Testis (tissue), 3 donors: ENCODE measurements around the gene SCARB1. TPM values are rescaled to one million over a fixed set of nuclear protein-coding genes. Genes with fewer than 3 reads are reported as not detected.
"Not testable (repeated sequence)": the region's sequence is repeated elsewhere in the genome, so short reads cannot be mapped to it uniquely, and the experiment has no call there.

Experiments
- DNase-seq: peaks from one replicate; pipeline ENCODE4 v3.0.0-alpha.2; 2019
- H3K27ac ChIP-seq, 2 donors: fragments of 200-600 bp; sonication (generic); one replicate each; pipeline ENCODE4 v1.5.1; 2019
- H3K27me3 ChIP-seq: fragments of 200-600 bp; sonication (generic); one replicate; pipeline ENCODE4 v1.5.1; 2019
- H3K36me3 ChIP-seq: fragments of 200-600 bp; sonication (generic); one replicate; pipeline ENCODE4 v1.5.1; 2017; ENCODE audit warnings: low read depth; ENCODE audit errors: missing control alignments
- H3K4me1 ChIP-seq: fragments of 200-600 bp; sonication (generic); one replicate; pipeline ENCODE4 v1.5.1; 2019
- H3K4me3 ChIP-seq, 2 donors: fragments of 200-600 bp; sonication (generic); one replicate each; pipeline ENCODE4 v1.5.1; 2017 to 2019
- H3K9me3 ChIP-seq: fragments of 200-600 bp; sonication (generic); one replicate; pipeline ENCODE4 v1.5.1; 2017
- POLR2A ChIP-seq: fragments of 450-650 bp; IDR thresholded peaks from one replicate; pipeline ENCODE4 v1.6.1; 2017; ENCODE audit warnings: antibody characterized with exemption, mild to moderate bottlenecking, moderate library complexity
- WGBS, 2 donors: methylation state at CpG; one replicate each; pipeline ENCODE4 v1.1.5; 2018; 5-methylcytosine and 5-hydroxymethylcytosine counted together
- intact Hi-C: fragments of 100-400 bp; cut with DNase I; formaldehyde crosslinking; loops from one replicate; pipeline ENCODE4 v1.15.1; 2023; ENCODE audit warnings: low total_unique reads
- polyA plus RNA-seq: library from polyadenylated mRNA; stranded (reverse); fragments of 350-450 nt; fragmentation: Illumina TruSeq; extraction: RNeasy Lipid Tissue Mini Kit (QIAGEN cat#74804); gene quantifications from one replicate; pipeline ENCODE4 v1.2.3, GENCODE V29; 2014; ENCODE audit warnings: low read depth, low replicate concordance; ENCODE audit not compliant: insufficient read depth
- total RNA-seq, 2 donors: library from RNA; depleted of rRNA; stranded (reverse); fragments of >200 nt; gene quantifications; one replicate each; pipeline ENCODE4 v1.2.3, GENCODE V29; 2016
- TF ChIP-seq, protein P1 (sequence below), 3 experiments: fragments of 450-650 bp in 2 of 3; fragments of 200-600 bp in 1 of 3; sonication (generic) in 1 of 3; IDR thresholded peaks; one replicate each; pipeline ENCODE4 v1.5.1; 2016 to 2019; ENCODE audit warnings: antibody characterized with exemption in 3 of 3, mild to moderate bottlenecking in 2 of 3, moderate library complexity in 1 of 3

Gene SCARB1
- total and polyA plus RNA-seq, 3 donors from 2014 or later: 46.9 to 116 (median 73.6) TPM

DNA sequence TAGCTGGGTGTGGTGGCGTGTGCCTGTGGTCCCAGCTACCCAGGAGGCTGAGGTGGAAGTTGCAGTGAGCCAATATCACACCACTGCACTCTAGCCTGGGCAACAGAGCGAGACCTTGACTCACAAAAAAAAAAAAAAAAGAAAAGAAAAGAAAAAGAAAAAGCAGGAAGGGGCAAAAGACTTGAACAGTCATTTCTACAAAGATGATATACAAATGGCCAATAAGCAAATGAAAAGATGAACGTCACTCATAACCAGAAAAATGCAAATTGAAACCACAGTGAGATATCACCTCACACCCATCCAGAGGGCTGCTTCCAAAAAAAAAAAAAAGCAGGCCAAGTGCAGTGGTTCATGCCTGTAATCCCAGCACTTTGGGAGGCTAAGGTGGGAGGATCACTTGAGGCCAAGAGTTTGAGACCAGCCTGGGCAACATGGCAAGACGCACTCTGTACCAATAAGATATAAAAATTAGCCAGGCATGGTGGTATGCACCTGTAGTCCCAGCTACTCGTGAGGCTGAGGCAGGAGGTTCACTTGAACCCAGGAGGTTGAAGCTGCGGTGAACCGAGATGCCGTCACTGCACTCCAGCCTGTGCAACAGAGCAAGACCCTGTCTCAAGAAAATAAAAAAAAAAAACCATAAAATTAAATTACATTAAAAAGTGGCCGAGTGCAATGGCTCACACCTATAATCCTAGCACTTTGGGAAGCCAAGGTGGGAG, 30.3 kb upstream of the SCARB1 start:
- Histone ChIP-seq H3K27ac (no peak overlapping the region), H3K36me3 (no peaks in the 10 kb centered on the region), H3K27me3 (no peaks in the 10 kb centered on the region), H3K4me1 (peaks cover 5% of the 10 kb centered on the region), H3K4me3 (no peak overlapping the region), H3K9me3 (no peaks in the 10 kb centered on the region)
- 90 to 95% methylated on average over 9 of the region's 9 CpGs for WGBS, 2 donors
- intact Hi-C loops: no loop called here
- no peak for DNase-seq
- TF ChIP-seq, protein P1, sequence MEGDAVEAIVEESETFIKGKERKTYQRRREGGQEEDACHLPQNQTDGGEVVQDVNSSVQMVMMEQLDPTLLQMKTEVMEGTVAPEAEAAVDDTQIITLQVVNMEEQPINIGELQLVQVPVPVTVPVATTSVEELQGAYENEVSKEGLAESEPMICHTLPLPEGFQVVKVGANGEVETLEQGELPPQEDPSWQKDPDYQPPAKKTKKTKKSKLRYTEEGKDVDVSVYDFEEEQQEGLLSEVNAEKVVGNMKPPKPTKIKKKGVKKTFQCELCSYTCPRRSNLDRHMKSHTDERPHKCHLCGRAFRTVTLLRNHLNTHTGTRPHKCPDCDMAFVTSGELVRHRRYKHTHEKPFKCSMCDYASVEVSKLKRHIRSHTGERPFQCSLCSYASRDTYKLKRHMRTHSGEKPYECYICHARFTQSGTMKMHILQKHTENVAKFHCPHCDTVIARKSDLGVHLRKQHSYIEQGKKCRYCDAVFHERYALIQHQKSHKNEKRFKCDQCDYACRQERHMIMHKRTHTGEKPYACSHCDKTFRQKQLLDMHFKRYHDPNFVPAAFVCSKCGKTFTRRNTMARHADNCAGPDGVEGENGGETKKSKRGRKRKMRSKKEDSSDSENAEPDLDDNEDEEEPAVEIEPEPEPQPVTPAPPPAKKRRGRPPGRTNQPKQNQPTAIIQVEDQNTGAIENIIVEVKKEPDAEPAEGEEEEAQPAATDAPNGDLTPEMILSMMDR (IDR thresholded peaks at IDR 0.05): no peak

DNA sequence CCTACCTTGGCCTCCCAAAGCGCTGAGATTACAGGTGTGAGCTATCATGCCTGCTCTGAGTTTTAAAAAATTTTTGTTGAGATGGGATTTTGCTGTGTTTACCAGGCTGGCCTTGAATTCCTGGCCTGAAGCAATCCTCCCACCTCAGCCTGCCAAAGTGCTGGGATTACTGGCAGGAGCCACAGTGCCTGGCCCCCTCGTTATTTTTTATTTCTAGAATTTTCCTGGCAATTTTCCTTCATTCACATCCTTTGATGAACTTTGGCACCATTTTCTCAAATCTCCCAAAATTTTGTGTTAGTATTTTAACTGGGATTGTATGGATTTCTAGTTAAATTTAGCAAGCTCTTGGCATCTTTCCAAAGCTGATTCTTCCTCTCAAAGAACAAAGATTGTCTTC, 24.6 kb upstream of the SCARB1 start:
- intact Hi-C loops: no loop called here

DNA sequence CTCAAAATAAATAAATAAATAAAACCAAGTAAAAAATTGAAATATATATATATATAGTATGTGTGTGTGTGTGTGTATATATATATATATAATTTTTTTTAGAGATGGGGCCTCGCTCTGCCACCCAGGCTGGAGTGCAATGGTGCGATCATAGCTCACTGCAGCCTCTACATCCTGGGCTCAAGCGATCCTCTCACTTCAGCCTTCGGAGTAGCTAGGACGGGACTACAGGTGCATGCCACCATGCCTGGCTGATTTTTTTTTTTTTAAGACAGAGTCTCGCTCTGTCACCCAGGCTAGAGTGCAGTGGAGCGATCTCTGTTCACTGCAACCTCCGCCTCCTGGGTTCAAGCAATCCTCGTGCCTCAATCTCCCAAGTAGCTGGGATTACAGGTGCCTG, 24.1 kb upstream of the SCARB1 start:
- intact Hi-C loops: not testable (repeated sequence)

More for the DNA sequence above, 24.6 kb upstream of the SCARB1 start:
- 20 to 38% methylated on average over 2 of the region's 2 CpGs for WGBS, 2 donors
- peak overlapping the region in 1 of 2 donors; percentile 72 for H3K27ac ChIP-seq
- peaks cover 6% of the 10 kb centered on the region for H3K4me1 ChIP-seq
- DNase-seq: peak; percentile 66
- no peaks in the 10 kb centered on the region for H3K9me3 ChIP-seq
- TF ChIP-seq, protein P1 (IDR thresholded peaks at IDR 0.05): no peak
- TF ChIP-seq POLR2A: no peak
- H3K4me3 ChIP-seq: no peak overlapping the region
- no peaks in the 10 kb centered on the region for H3K36me3 ChIP-seq
- no peaks in the 10 kb centered on the region for H3K27me3 ChIP-seq

DNA sequence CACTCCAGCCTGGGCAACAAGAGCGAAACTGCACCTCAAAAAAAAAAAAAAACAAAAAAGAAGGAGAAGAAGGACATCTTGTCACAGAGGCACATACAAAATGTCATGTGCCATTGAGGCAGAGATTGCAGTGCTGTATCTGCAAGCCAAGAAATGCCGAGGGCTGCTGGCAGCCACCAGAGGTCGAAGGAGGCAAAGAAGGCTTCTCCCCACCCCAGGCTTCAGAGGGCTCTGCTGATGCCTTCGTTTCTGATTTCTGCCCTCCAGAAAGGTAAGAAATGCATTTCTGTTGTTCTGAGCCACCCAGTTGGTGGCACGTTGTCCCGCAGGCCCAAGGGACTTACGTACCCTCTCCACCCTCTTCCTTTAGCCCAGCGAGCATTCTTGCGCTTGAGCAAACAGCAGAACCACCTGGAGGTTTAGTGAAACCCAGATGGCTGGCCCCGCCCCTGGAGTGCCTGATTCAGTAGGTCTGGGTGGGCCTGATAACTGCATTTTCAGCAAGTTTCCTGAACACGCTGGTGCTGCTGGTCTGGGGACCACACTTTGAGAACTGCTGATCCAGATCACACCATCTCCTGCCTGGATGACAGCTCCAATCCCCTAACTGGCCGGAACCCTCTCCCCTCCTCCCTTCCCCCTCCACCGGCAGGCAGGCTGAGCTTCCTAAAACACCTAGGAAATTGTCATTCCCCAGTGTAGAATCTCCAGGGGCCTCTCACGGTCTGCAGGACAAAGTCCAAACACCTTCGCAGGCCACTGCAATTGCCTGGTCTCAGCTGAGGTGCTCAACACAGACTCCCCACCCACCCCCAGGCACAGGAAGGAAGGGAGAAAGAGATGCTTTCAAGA, 21.1 kb upstream of the SCARB1 start:
- H3K4me3 ChIP-seq: no peak overlapping the region
- no peaks in the 10 kb centered on the region for H3K27me3 ChIP-seq
- WGBS, 2 donors: 74 to 76% methylated on average over 15 of the region's 15 CpGs
- H3K36me3 ChIP-seq: no peaks in the 10 kb centered on the region
- no peak for DNase-seq
- H3K4me1 ChIP-seq: peaks cover 6% of the 10 kb centered on the region
- H3K27ac ChIP-seq: no peak overlapping the region
- TF ChIP-seq POLR2A: no peak
- TF ChIP-seq, protein P1 (IDR thresholded peaks at IDR 0.05): no peak
- intact Hi-C loops: no loop called here
- H3K9me3 ChIP-seq: no peaks in the 10 kb centered on the region

More for the DNA sequence above, 24.1 kb upstream of the SCARB1 start:
- peak overlapping the region in 1 of 2 donors; percentile 72 for H3K27ac ChIP-seq
- not testable (repeated sequence) for H3K36me3 ChIP-seq, H3K9me3 ChIP-seq, H3K4me3 ChIP-seq, H3K4me1 ChIP-seq, DNase-seq, H3K27me3 ChIP-seq
- WGBS, 2 donors: 90% methylated on average over 9 of the region's 9 CpGs

DNA sequence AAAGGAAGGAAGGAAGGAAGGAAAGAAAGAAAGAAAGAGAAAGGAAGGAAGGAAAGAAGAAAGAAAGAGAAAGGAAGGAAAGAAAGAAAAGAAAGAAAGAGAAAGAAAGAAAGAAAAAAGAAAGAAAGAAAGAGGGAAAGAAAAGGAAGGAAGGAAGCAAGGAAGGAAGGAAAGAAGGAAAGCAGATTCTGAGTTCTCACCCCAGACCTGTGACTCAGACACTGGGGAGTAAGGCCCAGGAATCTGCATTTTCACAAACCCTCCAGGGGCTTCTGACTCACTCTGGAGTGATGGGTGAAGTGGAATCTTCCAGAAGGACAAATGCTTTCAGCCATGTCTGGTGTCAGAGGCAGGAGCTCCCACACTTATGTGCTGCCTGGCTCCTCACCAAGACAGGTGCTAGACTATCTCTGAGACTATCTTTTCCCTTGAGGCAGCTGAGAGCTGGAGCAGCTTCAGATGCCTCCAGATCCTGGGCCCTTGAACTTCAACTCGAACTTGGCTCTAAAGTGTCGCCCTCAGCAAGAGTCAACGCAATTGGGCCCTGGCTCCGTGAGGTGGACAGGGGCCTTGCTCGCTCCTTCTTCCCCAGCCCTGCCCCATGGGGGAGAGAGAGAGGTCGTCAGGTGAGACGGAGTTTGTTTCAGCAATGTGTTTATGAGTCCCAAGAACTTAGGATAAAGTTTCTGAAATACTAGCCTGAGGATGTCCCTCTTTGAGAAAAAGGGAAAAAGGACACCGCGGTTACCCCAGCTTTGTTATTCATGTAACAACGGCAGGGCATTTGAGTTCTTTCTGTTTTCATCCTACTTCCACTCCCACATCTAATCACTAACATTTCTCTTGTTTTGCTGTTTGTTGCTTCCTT, 19.8 kb upstream of the SCARB1 start:
- DNase-seq: no peak
- no peak overlapping the region for H3K4me3 ChIP-seq
- no peaks in the 10 kb centered on the region for H3K9me3 ChIP-seq
- WGBS, 2 donors: 44 to 71% methylated on average over 10 of the region's 10 CpGs
- TF ChIP-seq, protein P1 (IDR thresholded peaks at IDR 0.05): no peak
- TF ChIP-seq POLR2A: no peak
- no peak overlapping the region for H3K27ac ChIP-seq
- H3K4me1 ChIP-seq: peaks cover 6% of the 10 kb centered on the region
- H3K36me3 ChIP-seq: no peaks in the 10 kb centered on the region
- no peaks in the 10 kb centered on the region for H3K27me3 ChIP-seq
- intact Hi-C loops: no loop called here
